Neural crest cell (in vitro differentiated cells): ENCODE measurements around the gene GLRA2. TPM values are rescaled to one million over a fixed set of nuclear protein-coding genes. Genes with fewer than 3 reads are reported as not detected.

Source experiments
- DNase-seq: peaks from one replicate; pipeline ENCODE4 v3.0.0; 2021; ENCODE audit warnings: low read depth, mixed read lengths, low spot score
- H3K27ac Mint-ChIP-seq: one replicate; pipeline ENCODE4 v1.8.0; 2021; ENCODE audit warnings: mild to moderate bottlenecking, mixed read lengths; ENCODE audit not compliant: unreplicated experiment
- H3K27me3 Mint-ChIP-seq: 2 replicates; pipeline ENCODE4 v1.8.0; 2021; ENCODE audit warnings: low read depth, mild to moderate bottlenecking, mixed read lengths
- H3K36me3 Mint-ChIP-seq: 2 replicates; pipeline ENCODE4 v1.8.0; 2021; ENCODE audit warnings: low read depth, mild to moderate bottlenecking, mixed read lengths
- H3K4me1 Mint-ChIP-seq: 2 replicates; pipeline ENCODE4 v1.8.0; 2021; ENCODE audit warnings: mixed read lengths
- H3K4me3 Mint-ChIP-seq: one replicate; pipeline ENCODE4 v1.8.0; 2021; ENCODE audit warnings: mild to moderate bottlenecking, mixed read lengths
- H3K9me3 Mint-ChIP-seq: 2 replicates; pipeline ENCODE4 v1.8.0; 2021; ENCODE audit warnings: mixed read lengths
- total RNA-seq: library from RNA; stranded (reverse); gene quantifications from 2 replicates; pipeline ENCODE4 v1.2.1, GENCODE V29; 2021
- TF ChIP-seq, protein P1 (sequence below): fragments of 200-600 bp; sonication (generic); conservative IDR thresholded peaks from 2 replicates; pipeline ENCODE4 v1.5.0; 2021; ENCODE audit warnings: antibody characterized with exemption, mild to moderate bottlenecking

GLRA2 gene
- total RNA-seq, 1 donor from 2014 or later, result 1.3 TPM

GRCh38 chrX:14509325-14510057, 19.8 kb upstream of the GLRA2 start:
- TF ChIP-seq, protein P1, sequence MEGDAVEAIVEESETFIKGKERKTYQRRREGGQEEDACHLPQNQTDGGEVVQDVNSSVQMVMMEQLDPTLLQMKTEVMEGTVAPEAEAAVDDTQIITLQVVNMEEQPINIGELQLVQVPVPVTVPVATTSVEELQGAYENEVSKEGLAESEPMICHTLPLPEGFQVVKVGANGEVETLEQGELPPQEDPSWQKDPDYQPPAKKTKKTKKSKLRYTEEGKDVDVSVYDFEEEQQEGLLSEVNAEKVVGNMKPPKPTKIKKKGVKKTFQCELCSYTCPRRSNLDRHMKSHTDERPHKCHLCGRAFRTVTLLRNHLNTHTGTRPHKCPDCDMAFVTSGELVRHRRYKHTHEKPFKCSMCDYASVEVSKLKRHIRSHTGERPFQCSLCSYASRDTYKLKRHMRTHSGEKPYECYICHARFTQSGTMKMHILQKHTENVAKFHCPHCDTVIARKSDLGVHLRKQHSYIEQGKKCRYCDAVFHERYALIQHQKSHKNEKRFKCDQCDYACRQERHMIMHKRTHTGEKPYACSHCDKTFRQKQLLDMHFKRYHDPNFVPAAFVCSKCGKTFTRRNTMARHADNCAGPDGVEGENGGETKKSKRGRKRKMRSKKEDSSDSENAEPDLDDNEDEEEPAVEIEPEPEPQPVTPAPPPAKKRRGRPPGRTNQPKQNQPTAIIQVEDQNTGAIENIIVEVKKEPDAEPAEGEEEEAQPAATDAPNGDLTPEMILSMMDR, result no peak
- peaks cover 7% of the 10 kb centered on the region for H3K9me3 Mint-ChIP-seq
- H3K4me1 Mint-ChIP-seq, result no peaks in the 10 kb centered on the region
- H3K27ac Mint-ChIP-seq, result no peak overlapping the region
- no peaks in the 10 kb centered on the region for H3K27me3 Mint-ChIP-seq
- no peak for DNase-seq
- no peaks in the 10 kb centered on the region for H3K36me3 Mint-ChIP-seq
- H3K4me3 Mint-ChIP-seq, result no peak overlapping the region

GRCh38 chrX:14528629-14529289, 577 bp upstream of the GLRA2 start:
- H3K4me1 Mint-ChIP-seq, result peaks cover 4% of the 10 kb centered on the region
- H3K27me3 Mint-ChIP-seq, result peaks cover 4% of the 10 kb centered on the region
- TF ChIP-seq, protein P1, result peak; percentile 70
- peak overlapping the region; percentile 85 for H3K4me3 Mint-ChIP-seq
- no peak overlapping the region for H3K27ac Mint-ChIP-seq
- H3K9me3 Mint-ChIP-seq, result peaks cover 10% of the 10 kb centered on the region
- peaks cover 3% of the 10 kb centered on the region for H3K36me3 Mint-ChIP-seq
- peak; percentile 72 for DNase-seq

DNA sequence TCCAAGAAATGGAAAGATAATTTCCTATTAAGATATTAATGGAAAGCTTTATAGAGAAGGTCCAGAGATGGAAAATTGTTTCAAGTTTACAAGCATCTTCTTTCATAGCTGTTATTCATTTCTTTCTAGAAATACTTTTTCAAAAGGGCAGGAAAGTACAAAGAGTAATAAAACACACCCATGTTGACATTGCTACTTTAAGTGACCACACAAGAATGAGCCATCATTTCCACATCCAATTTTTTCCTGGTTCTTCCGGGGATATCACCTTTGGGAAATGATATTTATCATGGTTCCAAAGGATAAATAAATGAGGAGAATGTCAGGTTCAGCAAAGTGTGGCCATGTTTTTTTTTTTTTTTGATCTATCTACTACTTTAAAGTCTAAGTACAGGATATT, 4.5 kb downstream of the GLRA2 start:
- no peak for DNase-seq
- peaks cover 4% of the 10 kb centered on the region for H3K4me1 Mint-ChIP-seq
- TF ChIP-seq, protein P1, result no peak
- H3K4me3 Mint-ChIP-seq, result no peak overlapping the region
- peaks cover 7% of the 10 kb centered on the region for H3K9me3 Mint-ChIP-seq
- no peaks in the 10 kb centered on the region for H3K36me3 Mint-ChIP-seq
- H3K27me3 Mint-ChIP-seq, result peaks cover 8% of the 10 kb centered on the region
- no peak overlapping the region for H3K27ac Mint-ChIP-seq

- no peak overlapping the region for H3K27ac Mint-ChIP-seq
- H3K36me3 Mint-ChIP-seq, result no peaks in the 10 kb centered on the region
- TF ChIP-seq, protein P1, result no peak
- H3K9me3 Mint-ChIP-seq, result peaks cover 22% of the 10 kb centered on the region
- H3K27me3 Mint-ChIP-seq, result no peaks in the 10 kb centered on the region
- no peak overlapping the region for H3K4me3 Mint-ChIP-seq
- no peak for DNase-seq
- H3K4me1 Mint-ChIP-seq, result no peaks in the 10 kb centered on the region
Observed at GRCh38 chrX:14546190-14546589, 16.9 kb downstream of the GLRA2 start.

DNA sequence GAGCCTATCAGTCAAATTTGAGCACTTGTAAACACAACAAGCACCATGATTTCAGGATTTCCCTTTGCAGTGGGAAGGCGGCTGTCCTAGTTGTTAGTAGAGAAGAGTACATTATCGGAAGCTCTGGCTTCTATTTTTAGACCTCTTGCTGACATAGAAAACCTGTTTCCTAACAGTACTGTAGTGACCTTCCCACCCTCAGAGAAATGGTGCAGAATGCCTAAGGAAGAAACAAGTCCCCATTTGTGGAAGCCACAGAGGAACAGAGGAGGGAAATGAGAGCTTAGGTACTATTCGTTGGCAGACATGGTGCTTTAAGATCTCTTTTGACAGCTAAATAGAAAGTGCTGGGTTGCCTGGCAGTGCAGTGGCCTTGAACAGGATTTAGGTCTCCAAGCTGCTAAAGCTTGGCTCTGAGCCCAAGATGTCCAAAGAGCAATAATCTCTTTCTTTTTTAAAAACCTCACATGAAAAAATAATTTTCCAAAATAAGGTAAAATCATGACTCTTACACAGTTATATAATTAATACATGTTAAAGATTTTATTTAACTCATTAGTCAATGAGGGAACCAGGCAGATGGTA, 24.9 kb downstream of the GLRA2 start:
- H3K9me3 Mint-ChIP-seq, result peaks cover 6% of the 10 kb centered on the region
- no peak overlapping the region for H3K4me3 Mint-ChIP-seq
- no peaks in the 10 kb centered on the region for H3K4me1 Mint-ChIP-seq
- H3K27ac Mint-ChIP-seq, result no peak overlapping the region
- no peaks in the 10 kb centered on the region for H3K36me3 Mint-ChIP-seq
- no peaks in the 10 kb centered on the region for H3K27me3 Mint-ChIP-seq
- TF ChIP-seq, protein P1, result no peak
- no peak for DNase-seq
